ENCODE measurements around the gene NCMAP.
A peak's percentile ranks its signal among the peaks of the same experiment; 100 is the strongest.

GRCh38 chr1:24643363-24644099, 87.6 kb downstream of the NCMAP start:
- no peak for TF ChIP-seq CTCF (IDR thresholded peaks at IDR 0.05; ENCODE audit: control extremely low read depth in 1 of 3, insufficient read depth in 1 of 3, low read depth in 1 of 3, low read length in 3 of 3)
- no peak for TF ChIP-seq EZH2 (IDR thresholded peaks at IDR 0.05; ENCODE audit: low read depth, low read length, severe bottlenecking)
- TF ChIP-seq JUND (IDR thresholded peaks at IDR 0.05; ENCODE audit: low read length) = no peak
- TF ChIP-seq POLR2A (IDR thresholded peaks at IDR 0.05; ENCODE audit: control extremely low read depth in 1 of 2, low read depth in 2 of 2, low read length in 2 of 2) = peak in 1 of 2 experiments; percentile 39; a peak in 2 of 3 replicates
- no peak for TF ChIP-seq RXRA (IDR thresholded peaks at IDR 0.05; ENCODE audit: insufficient read depth, low read depth, low read length)
- TF ChIP-seq SP1 (IDR thresholded peaks at IDR 0.05; ENCODE audit: low read depth, low read length) = no peak
- no peak for TF ChIP-seq SAP30 (IDR thresholded peaks at IDR 0.05; ENCODE audit: insufficient read depth, insufficient replicate concordance, low read length)

All from H1 (cell line).